Keratinocyte (primary cell): ENCODE data around the gene EPHB6. TPM values are rescaled to one million over a fixed set of nuclear protein-coding genes. Genes with fewer than 3 reads are reported as not detected.

Experiments used
- DNase-seq: peaks from one replicate; pipeline ENCODE4 v3.0.0-alpha.2; 2011; ENCODE audit warnings: low read depth, missing footprints, low spot score
- FAIRE-seq: peaks from 2 replicates; lab custom pipeline; 2011; peaks lifted over from hg19 to GRCh38; lab: Jason Lieb, UNC
- H2AFZ ChIP-seq: 2 replicates; pipeline ENCODE4 v1.6.0; 2012; ENCODE audit warnings: low read length, control low read depth, inconsistent platforms; ENCODE audit not compliant: control insufficient read depth
- H3K27ac ChIP-seq: 2 replicates; pipeline ENCODE4 v1.5.1; 2011; ENCODE audit warnings: low read length; ENCODE audit not compliant: control insufficient read depth, insufficient read depth
- H3K27me3 ChIP-seq: 3 replicates; pipeline ENCODE4 v1.6.0; 2011; ENCODE audit warnings: low read length; ENCODE audit not compliant: control insufficient read depth, insufficient read depth; ENCODE audit errors: extremely low read depth
- H3K36me3 ChIP-seq, 2 experiments: 2 replicates in 1 of 2; 3 replicates in 1 of 2; pipeline ENCODE4 v1.5.1; 2011; ENCODE audit warnings: low read length in 2 of 2, mild to moderate bottlenecking in 1 of 2; ENCODE audit not compliant: control insufficient read depth in 2 of 2, insufficient read depth in 2 of 2; ENCODE audit errors: extremely low read depth in 1 of 2
- H3K4me1 ChIP-seq: 3 replicates; pipeline ENCODE4 v1.5.1; 2011; ENCODE audit warnings: low read length; ENCODE audit not compliant: control insufficient read depth, insufficient read depth; ENCODE audit errors: extremely low read depth
- H3K4me2 ChIP-seq: 3 replicates; pipeline ENCODE4 v1.6.0; 2011; ENCODE audit warnings: low read depth, low read length; ENCODE audit not compliant: control insufficient read depth, insufficient read depth; ENCODE audit errors: extremely low read depth
- H3K4me3 ChIP-seq, 3 experiments: fragments of 200-600 bp in 1 of 3; sonication (generic) in 1 of 3; 2 replicates in 2 of 3; 3 replicates in 1 of 3; pipeline ENCODE4 v1.5.1; 2011 to 2016; ENCODE audit warnings: low read length in 3 of 3, mild to moderate bottlenecking in 3 of 3, control low read depth in 2 of 3, inconsistent platforms in 1 of 3, low read depth in 1 of 3, mixed read lengths in 1 of 3, mixed run types in 1 of 3, moderate library complexity in 1 of 3; ENCODE audit not compliant: control insufficient read depth in 2 of 3, insufficient read depth in 2 of 3; ENCODE audit errors: extremely low read depth in 1 of 3
- H3K79me2 ChIP-seq: 2 replicates; pipeline ENCODE4 v1.6.0; 2012; ENCODE audit warnings: low read length; ENCODE audit not compliant: control insufficient read depth, insufficient read depth
- H3K9ac ChIP-seq: 3 replicates; pipeline ENCODE4 v1.6.0; 2011; ENCODE audit warnings: low read length; ENCODE audit not compliant: control insufficient read depth, insufficient read depth; ENCODE audit errors: extremely low read depth
- H3K9me1 ChIP-seq: 3 replicates; pipeline ENCODE4 v1.6.0; 2011; ENCODE audit warnings: low read length; ENCODE audit not compliant: control insufficient read depth, insufficient read depth; ENCODE audit errors: extremely low read depth
- H3K9me3 ChIP-seq: 2 replicates; pipeline ENCODE4 v1.5.1; 2012; ENCODE audit warnings: low read depth, low read length; ENCODE audit not compliant: control insufficient read depth
- H4K20me1 ChIP-seq: 3 replicates; pipeline ENCODE4 v1.6.0; 2011; ENCODE audit warnings: low read length; ENCODE audit not compliant: control insufficient read depth, insufficient read depth; ENCODE audit errors: extremely low read depth
- EZH2 ChIP-seq: IDR thresholded peaks from one replicate; pipeline ENCODE4 v1.6.1; 2012; ENCODE audit warnings: inconsistent platforms, mild to moderate bottlenecking, low read length, moderate library complexity
- dilution Hi-C: fragments of 300-500 bp; cut with MboI; formaldehyde crosslinking; loops from one replicate; pipeline ENCODE4 v1.7.0; 2020; ENCODE audit warnings: low sequenced_read_pairs; ENCODE audit not compliant: extremely low pct_ligation_motif_present
- polyA plus RNA-seq, 5 experiments: library from polyadenylated mRNA; depleted of rRNA in 3 of 5; stranded (reverse) in 3 of 5; stranded (forward) in 1 of 5; unstranded in 1 of 5; fragments of >200 nt; gene quantifications; 1 replicate in 1 of 5; 2 replicates in 3 of 5; 3 replicates in 1 of 5; pipeline versions ENCODE4 v1.2.1 to v1.2.3, GENCODE V29; 2011 to 2012; ENCODE audit warnings: missing spikeins in 2 of 5, low read depth in 1 of 5, low replicate concordance in 1 of 5
- TF ChIP-seq, protein P1 (sequence below), 3 experiments: IDR thresholded peaks in 1 of 3; conservative IDR thresholded peaks in 1 of 3; optimal IDR thresholded peaks in 1 of 3; 2 replicates in 2 of 3; 3 replicates in 1 of 3; pipeline versions ENCODE3 to v1.5.1; 2011; ENCODE audit warnings: low read length in 3 of 3, mild to moderate bottlenecking in 3 of 3, moderate library complexity in 2 of 3, control low read depth in 1 of 3, inconsistent platforms in 1 of 3; ENCODE audit not compliant: insufficient read depth in 2 of 3; ENCODE audit errors: extremely low read depth in 1 of 3

Gene EPHB6
- polyA plus RNA-seq, 1 donor (not counting 4 experiments of a cell fraction or from before 2014, with no cell fraction given) = 1.9 TPM

DNA sequence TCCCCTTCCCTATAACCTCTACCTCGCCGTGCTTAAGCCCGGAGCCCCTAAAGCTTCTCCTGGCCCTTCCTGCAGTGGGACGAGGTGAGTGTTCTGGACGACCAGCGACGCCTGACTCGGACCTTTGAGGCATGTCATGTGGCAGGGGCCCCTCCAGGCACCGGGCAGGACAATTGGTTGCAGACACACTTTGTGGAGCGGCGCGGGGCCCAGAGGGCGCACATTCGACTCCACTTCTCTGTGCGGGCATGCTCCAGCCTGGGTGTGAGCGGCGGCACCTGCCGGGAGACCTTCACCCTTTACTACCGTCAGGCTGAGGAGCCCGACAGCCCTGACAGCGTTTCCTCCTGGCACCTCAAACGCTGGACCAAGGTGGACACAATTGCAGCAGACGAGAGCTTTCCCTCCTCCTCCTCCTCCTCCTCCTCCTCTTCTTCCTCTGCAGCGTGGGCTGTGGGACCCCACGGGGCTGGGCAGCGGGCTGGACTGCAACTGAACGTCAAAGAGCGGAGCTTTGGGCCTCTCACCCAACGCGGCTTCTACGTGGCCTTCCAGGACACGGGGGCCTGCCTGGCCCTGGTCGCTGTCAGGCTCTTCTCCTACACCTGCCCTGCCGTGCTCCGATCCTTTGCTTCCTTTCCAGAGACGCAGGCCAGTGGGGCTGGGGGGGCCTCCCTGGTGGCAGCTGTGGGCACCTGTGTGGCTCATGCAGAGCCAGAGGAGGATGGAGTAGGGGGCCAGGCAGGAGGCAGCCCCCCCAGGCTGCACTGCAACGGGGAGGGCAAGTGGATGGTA is 9.2 kb downstream of the EPHB6 start:
- H4K20me1 ChIP-seq = no peaks in the 10 kb centered on the region
- no peaks in the 10 kb centered on the region for H3K36me3 ChIP-seq
- H3K4me3 ChIP-seq = no peak overlapping the region
- no peak overlapping the region for H2AFZ ChIP-seq
- no peaks in the 10 kb centered on the region for H3K9me3 ChIP-seq
- no peaks in the 10 kb centered on the region for H3K79me2 ChIP-seq
- no peak overlapping the region for H3K9ac ChIP-seq
- TF ChIP-seq, protein P1, sequence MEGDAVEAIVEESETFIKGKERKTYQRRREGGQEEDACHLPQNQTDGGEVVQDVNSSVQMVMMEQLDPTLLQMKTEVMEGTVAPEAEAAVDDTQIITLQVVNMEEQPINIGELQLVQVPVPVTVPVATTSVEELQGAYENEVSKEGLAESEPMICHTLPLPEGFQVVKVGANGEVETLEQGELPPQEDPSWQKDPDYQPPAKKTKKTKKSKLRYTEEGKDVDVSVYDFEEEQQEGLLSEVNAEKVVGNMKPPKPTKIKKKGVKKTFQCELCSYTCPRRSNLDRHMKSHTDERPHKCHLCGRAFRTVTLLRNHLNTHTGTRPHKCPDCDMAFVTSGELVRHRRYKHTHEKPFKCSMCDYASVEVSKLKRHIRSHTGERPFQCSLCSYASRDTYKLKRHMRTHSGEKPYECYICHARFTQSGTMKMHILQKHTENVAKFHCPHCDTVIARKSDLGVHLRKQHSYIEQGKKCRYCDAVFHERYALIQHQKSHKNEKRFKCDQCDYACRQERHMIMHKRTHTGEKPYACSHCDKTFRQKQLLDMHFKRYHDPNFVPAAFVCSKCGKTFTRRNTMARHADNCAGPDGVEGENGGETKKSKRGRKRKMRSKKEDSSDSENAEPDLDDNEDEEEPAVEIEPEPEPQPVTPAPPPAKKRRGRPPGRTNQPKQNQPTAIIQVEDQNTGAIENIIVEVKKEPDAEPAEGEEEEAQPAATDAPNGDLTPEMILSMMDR (optimal IDR thresholded peaks at IDR 0.05 in 1 of 3, IDR thresholded peaks at IDR 0.05 in 1 of 3, conservative IDR thresholded peaks at IDR 0.05 in 1 of 3; ENCODE audit: extremely low read depth in 1 of 3, insufficient read depth in 2 of 3, low read length in 3 of 3) = no peak
- TF ChIP-seq EZH2 = no peak
- no peaks in the 10 kb centered on the region for H3K9me1 ChIP-seq
- no peak for FAIRE-seq
- dilution Hi-C loops = no loop called here
- H3K4me1 ChIP-seq = no peaks in the 10 kb centered on the region
- no peak overlapping the region for H3K4me2 ChIP-seq
- DNase-seq = no peak
- H3K27ac ChIP-seq = no peak overlapping the region
- H3K27me3 ChIP-seq = no peaks in the 10 kb centered on the region

DNA sequence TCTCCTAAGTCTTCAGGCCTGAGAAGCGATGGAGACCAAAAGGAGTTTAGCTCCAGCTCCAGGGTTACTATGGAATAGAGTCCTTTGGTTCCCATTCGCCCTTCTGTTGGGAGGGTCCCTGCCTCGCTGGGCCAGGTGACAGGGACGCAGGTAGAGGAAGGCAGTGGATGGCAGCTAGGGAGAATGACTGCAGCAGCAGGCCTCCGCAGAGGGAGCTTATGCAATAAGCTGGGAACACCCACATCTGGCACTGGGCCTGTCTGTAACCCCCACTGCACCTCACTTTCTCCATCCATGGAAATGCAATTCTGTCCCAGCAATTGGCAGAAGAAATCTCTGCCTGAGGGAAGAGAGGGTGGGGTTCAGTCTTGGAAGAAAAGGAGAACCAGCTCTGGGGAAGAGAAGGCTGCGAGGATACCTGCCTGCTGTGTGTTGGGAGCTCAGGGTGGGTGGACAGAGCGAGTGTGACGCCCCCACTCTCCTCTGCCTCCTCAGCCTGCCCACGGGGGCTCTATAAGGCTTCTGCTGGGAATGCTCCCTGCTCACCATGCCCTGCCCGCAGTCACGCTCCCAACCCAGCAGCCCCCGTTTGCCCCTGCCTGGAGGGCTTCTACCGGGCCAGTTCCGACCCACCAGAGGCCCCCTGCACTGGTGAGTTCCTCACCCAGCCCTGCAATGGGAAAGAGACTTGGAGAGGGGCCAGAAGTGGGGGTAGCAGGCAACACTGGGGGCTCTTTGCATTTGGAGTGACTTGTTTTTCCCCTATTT is 10.3 kb downstream of the EPHB6 start:
- TF ChIP-seq, protein P1 (optimal IDR thresholded peaks at IDR 0.05 in 1 of 3, IDR thresholded peaks at IDR 0.05 in 1 of 3, conservative IDR thresholded peaks at IDR 0.05 in 1 of 3; ENCODE audit: extremely low read depth in 1 of 3, insufficient read depth in 2 of 3, low read length in 3 of 3) = no peak
- Histone ChIP-seq H2AFZ (no peak overlapping the region), H3K27me3 (no peaks in the 10 kb centered on the region), H3K4me1 (no peaks in the 10 kb centered on the region), H3K4me2 (no peak overlapping the region), H4K20me1 (no peaks in the 10 kb centered on the region), H3K27ac (no peak overlapping the region), H3K9ac (no peak overlapping the region), H3K79me2 (no peaks in the 10 kb centered on the region), H3K4me3 (no peak overlapping the region), H3K9me3 (no peaks in the 10 kb centered on the region), H3K9me1 (no peaks in the 10 kb centered on the region), H3K36me3 (no peaks in the 10 kb centered on the region)
- DNase-seq (no peak), FAIRE-seq (no peak)
- dilution Hi-C loops = no loop called here
